GM12891 (cell line): ENCODE results near the gene STAC.

Experiments used
- POLR2A ChIP-seq: IDR thresholded peaks from 2 replicates; pipeline ENCODE4 v1.6.1; 2011; ENCODE audit warnings: low read depth, low read length, control low read depth
- POLR2AphosphoS5 ChIP-seq: IDR thresholded peaks from 2 replicates; pipeline ENCODE4 v1.6.1; 2011; ENCODE audit warnings: low read depth, low read length, control low read depth
- POU2F2 ChIP-seq: IDR thresholded peaks from 2 replicates; pipeline ENCODE4 v1.6.1; 2011; ENCODE audit warnings: low read depth, mild to moderate bottlenecking, control low read depth, low read length, moderate library complexity
- TAF1 ChIP-seq: IDR thresholded peaks from 2 replicates; pipeline ENCODE4 v1.6.1; 2011; ENCODE audit warnings: low read depth, low read length, control low read depth

DNA sequence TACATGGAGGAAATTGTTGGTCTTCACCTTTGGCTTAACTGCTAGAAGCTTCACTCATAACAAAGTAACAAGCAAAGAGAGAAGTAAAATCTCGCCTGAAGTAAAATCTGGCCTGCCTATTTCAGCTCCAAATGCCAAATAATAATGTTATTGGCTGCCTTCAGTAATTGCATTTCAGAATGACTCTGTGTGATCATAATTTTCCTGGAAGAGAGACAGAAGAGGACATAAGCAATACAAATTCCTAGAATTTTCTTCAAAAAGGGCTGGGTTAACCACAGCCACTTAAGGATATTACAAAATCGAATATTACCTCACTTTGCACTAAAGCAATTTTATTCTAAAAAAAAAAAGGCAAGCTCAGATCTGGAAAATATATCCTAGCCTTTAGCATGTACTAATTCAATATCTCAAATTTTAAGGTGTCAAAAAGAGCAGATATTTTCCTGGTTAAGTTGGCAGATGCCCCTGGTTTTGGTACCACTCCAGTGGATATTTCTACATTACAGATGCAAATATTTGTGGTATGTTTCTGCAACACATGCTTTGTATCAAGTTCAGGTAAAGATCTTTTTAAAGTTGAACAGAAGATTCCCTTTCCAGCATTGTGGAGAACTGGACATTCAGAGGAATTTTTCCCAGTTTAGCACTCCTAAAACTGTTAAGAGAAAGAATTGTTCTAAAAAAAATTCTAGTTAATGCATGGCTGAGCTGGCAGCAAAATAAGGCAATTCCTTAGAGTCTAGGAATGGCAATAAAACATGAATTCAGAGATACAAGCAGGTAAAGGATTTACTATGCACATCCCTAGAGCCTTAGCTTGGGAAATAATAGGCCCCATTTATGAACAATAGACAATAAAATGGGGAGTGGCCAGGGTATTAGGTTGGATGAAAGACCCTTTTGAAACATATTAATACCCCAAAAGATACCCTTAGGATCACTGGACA lies 116.7 kb downstream of the STAC start:
- no peak for TF ChIP-seq POLR2A
- no peak for TF ChIP-seq POLR2AphosphoS5
- no peak for TF ChIP-seq TAF1
- no peak for TF ChIP-seq POU2F2
